HEK293T (cell line): ENCODE measurements around the gene RNF19B.

Source experiments
- CTCF ChIA-PET: fragments of 350-600 bp; formaldehyde crosslinking; extraction: SDS; loops from one replicate; lab custom pipeline; 2021; ENCODE audit warnings: antibody characterized with exemption, inconsistent platforms; lab: Yijun Ruan, JAX
- POLR2A ChIA-PET: fragments of 350-600 bp; formaldehyde crosslinking; extraction: SDS; loops from one replicate; lab custom pipeline; 2020; ENCODE audit warnings: antibody characterized with exemption, inconsistent platforms; lab: Yijun Ruan, JAX
- DNase-seq: peaks from one replicate; pipeline ENCODE4 v3.0.0; 2012; ENCODE audit warnings: mixed read lengths; ENCODE audit errors: extremely low spot score
- BHLHE40 ChIP-seq: fragments of 450-650 bp; IDR thresholded peaks from 2 replicates; pipeline ENCODE4 v1.6.1; 2016; ENCODE audit warnings: mild to moderate bottlenecking, moderate library complexity, borderline replicate concordance
- CTBP1 ChIP-seq: fragments of 450-650 bp; IDR thresholded peaks from 2 replicates; pipeline ENCODE4 v1.6.1; 2016; ENCODE audit warnings: borderline replicate concordance
- ELF4 ChIP-seq: fragments of 450-650 bp; IDR thresholded peaks from 2 replicates; pipeline ENCODE4 v1.6.1; 2017; ENCODE audit warnings: antibody characterized with exemption
- FOXA1 ChIP-seq: fragments of 450-650 bp; IDR thresholded peaks from 2 replicates; pipeline ENCODE4 v1.6.1; 2016; ENCODE audit warnings: mild to moderate bottlenecking
- FOXK2 ChIP-seq: fragments of 450-650 bp; IDR thresholded peaks from 2 replicates; pipeline ENCODE4 v1.6.1; 2016; ENCODE audit warnings: mild to moderate bottlenecking
- FOXM1 ChIP-seq: fragments of 450-650 bp; IDR thresholded peaks from 2 replicates; pipeline ENCODE4 v1.6.1; 2017; ENCODE audit warnings: mild to moderate bottlenecking, borderline replicate concordance
- HDGF ChIP-seq: fragments of 450-650 bp; IDR thresholded peaks from 2 replicates; pipeline ENCODE4 v1.6.1; 2017; ENCODE audit warnings: antibody characterized with exemption, borderline replicate concordance
- L3MBTL2 ChIP-seq: fragments of 450-650 bp; conservative IDR thresholded peaks from 2 replicates; pipeline ENCODE4 v1.6.1; 2016; ENCODE audit warnings: mild to moderate bottlenecking
- LEF1 ChIP-seq: fragments of 450-650 bp; IDR thresholded peaks from 2 replicates; pipeline ENCODE4 v1.6.1; 2017; ENCODE audit warnings: mild to moderate bottlenecking, borderline replicate concordance
- NFRKB ChIP-seq: fragments of 450-650 bp; IDR thresholded peaks from 2 replicates; pipeline ENCODE4 v1.6.1; 2016; ENCODE audit warnings: mild to moderate bottlenecking, moderate library complexity
- SP1 ChIP-seq: fragments of 450-650 bp; IDR thresholded peaks from 2 replicates; pipeline ENCODE4 v1.6.1; 2017
- SUZ12 ChIP-seq: fragments of 450-650 bp; IDR thresholded peaks from 2 replicates; pipeline ENCODE4 v1.6.1; 2016; ENCODE audit warnings: mild to moderate bottlenecking
- TARDBP ChIP-seq: fragments of 450-650 bp; IDR thresholded peaks from 2 replicates; pipeline ENCODE4 v1.6.1; 2016
- ZNF384 ChIP-seq: fragments of 450-650 bp; IDR thresholded peaks from 2 replicates; pipeline ENCODE4 v1.6.1; 2016
- TF ChIP-seq, protein P1 (sequence below): fragments of 450-650 bp; IDR thresholded peaks from 2 replicates; pipeline ENCODE4 v1.6.1; 2016

RNF19B gene

GRCh38 chr1:32888677-32889420 is 75.8 kb downstream of the RNF19B start:
- TF ChIP-seq NFRKB (no peak), ZNF384 (no peak), FOXK2 (no peak), TARDBP (no peak), FOXA1 (no peak), CTBP1 (no peak), BHLHE40 (no peak), SUZ12 (no peak), FOXM1 (no peak), ELF4 (no peak)
- ChIA-PET POLR2A (no interaction called here), CTCF (no interaction called here)
- DNase-seq: no peak

DNA sequence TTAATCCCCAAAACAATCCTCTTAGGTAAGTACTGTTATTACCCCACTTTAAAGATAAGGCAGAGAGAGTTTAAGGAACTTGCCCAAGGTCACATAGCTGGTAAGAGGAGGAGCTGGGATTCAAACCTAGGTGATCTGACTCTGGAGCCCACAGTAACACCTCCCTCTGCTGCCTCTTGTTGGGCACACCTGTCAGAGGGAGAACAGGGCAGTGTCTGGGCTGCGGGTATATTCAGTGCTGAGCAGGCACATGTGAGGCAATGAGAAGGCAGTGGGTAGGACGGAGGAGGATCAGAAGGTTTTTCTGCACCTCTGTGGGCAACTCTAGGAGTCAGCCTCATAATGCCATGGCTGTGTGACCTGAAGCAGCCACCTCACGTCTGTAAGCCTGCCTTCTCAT is 76.5 kb downstream of the RNF19B start:
- CTCF ChIA-PET: no interaction called here
- POLR2A ChIA-PET: no interaction called here
- no peak for DNase-seq
- TF ChIP-seq, protein P1, sequence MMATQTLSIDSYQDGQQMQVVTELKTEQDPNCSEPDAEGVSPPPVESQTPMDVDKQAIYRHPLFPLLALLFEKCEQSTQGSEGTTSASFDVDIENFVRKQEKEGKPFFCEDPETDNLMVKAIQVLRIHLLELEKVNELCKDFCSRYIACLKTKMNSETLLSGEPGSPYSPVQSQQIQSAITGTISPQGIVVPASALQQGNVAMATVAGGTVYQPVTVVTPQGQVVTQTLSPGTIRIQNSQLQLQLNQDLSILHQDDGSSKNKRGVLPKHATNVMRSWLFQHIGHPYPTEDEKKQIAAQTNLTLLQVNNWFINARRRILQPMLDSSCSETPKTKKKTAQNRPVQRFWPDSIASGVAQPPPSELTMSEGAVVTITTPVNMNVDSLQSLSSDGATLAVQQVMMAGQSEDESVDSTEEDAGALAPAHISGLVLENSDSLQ: no peak
- TF ChIP-seq SP1: no peak

DNA sequence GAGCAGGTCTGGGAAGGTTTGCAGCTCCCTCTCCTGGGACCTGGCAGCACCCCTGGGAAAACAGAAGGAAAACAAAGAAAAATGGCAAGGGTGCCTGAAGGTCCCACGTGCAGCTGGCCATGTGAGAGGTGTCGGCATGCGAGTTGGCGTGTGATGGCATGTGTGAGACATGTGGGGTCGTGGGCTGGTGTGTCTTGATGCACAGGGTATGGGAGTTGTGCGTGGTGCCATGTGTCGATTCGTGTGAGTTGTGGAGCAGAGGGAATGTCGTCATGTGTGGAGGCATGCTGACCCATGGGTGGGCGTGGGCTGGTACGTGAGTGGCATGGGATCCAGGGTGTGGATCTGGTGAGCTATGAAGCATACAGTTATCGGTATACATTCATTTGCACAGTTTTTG is 77.0 kb downstream of the RNF19B start:
- TF ChIP-seq ELF4: no peak
- no peak for TF ChIP-seq SUZ12
- TF ChIP-seq, protein P1: no peak
- no peak for TF ChIP-seq NFRKB
- no peak for TF ChIP-seq L3MBTL2
- no peak for TF ChIP-seq LEF1
- TF ChIP-seq FOXK2: no peak
- ChIA-PET POLR2A (no interaction called here), CTCF (interaction anchor here (1.1 kb wide), 1 partner anchor 109 kb away, joined by 3 read pairs; no protein-coding TSS in a partner anchor)
- no peak for DNase-seq

GRCh38 chr1:32886828-32887414 is 77.7 kb downstream of the RNF19B start:
- CTCF ChIA-PET: interaction anchor here (0.5 to 1.1 kb wide), 9 partner anchors 8 to 306 kb away, joined by 3 to 6 read pairs (median 3); partner anchors contain the start of gene RNF19B
- POLR2A ChIA-PET: no interaction called here
- DNase-seq: no peak

More at GRCh38 chr1:32886828-32887414, 77.7 kb downstream of the RNF19B start:
- TF ChIP-seq NFRKB (no peak), ELF4 (no peak), SP1 (no peak), LEF1 (no peak), SUZ12 (no peak), TARDBP (no peak), FOXA1 (no peak), CTBP1 (no peak), L3MBTL2 (no peak), BHLHE40 (no peak), HDGF (no peak)
